AG08395 (cell line): Measurements from ENCODE around the gene DRC1.

Experiments
- DNase-seq: peaks from one replicate; pipeline ENCODE4 v3.0.0; 2012; ENCODE audit warnings: mixed read lengths, low spot score

The DRC1 gene

DNA sequence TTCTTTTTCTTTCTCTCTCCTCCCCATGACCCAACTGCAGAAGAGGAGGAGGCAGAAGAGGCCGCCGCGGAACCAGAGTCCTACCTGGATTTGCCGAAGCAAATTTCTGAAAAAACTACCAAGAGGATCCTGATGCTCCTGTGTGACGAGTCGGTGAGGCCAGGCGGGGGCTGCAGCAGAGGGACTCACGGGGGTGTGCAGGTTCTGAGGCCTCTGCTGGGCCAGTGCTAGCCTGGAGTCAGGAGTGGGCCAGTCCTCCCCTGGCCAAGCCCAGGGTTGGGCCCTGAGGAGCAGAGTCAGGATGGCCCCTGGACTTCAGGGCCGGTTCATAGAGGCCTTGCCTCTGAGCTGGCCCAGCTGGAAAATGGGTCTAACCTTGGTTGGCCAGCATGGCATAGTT lies 46.9 kb downstream of the DRC1 start:
- DNase-seq, result no peak

- no peak for DNase-seq
Measured at GRCh38 chr2:26449278-26450030, 47.7 kb downstream of the DRC1 start.

DNA sequence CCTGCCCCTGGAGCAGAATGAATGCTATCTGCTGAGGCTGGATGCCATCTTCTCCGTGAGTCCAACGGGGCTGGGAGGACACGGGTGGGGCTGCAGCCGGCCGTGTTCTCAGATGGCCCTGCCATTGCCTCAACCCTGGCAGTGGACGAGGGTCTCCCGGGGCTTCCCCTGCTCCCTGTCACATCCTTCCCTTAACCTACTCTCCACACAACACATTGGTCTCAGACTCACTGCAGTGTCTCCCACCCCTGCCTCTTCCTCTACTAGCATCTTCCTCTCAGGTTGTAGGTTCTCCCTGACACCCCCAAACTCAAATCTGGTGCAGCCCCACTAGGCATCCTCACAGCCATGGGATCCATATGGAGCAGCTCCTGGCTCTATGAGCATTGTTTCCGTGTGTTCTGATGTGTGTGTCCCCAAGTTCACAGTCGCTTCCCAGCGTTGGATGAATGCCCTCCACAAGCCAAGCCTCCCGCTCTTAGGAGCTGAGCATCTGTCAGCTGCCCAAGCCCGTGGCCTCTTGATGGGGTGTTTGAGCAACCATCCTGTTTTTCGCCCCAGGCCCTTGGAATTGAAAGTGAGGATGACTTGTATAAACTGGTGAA lies 48.4 kb downstream of the DRC1 start:
- DNase-seq, result no peak

- DNase-seq, result no peak
Measured at GRCh38 chr2:26451700-26452099, 50.0 kb downstream of the DRC1 start.

- no peak for DNase-seq
Measured at GRCh38 chr2:26453421-26454329, 52.0 kb downstream of the DRC1 start.

- no peak for DNase-seq
Measured at GRCh38 chr2:26454561-26455001, 52.9 kb downstream of the DRC1 start.

GRCh38 chr2:26455037-26455669 lies 53.4 kb downstream of the DRC1 start:
- no peak for DNase-seq

DNA sequence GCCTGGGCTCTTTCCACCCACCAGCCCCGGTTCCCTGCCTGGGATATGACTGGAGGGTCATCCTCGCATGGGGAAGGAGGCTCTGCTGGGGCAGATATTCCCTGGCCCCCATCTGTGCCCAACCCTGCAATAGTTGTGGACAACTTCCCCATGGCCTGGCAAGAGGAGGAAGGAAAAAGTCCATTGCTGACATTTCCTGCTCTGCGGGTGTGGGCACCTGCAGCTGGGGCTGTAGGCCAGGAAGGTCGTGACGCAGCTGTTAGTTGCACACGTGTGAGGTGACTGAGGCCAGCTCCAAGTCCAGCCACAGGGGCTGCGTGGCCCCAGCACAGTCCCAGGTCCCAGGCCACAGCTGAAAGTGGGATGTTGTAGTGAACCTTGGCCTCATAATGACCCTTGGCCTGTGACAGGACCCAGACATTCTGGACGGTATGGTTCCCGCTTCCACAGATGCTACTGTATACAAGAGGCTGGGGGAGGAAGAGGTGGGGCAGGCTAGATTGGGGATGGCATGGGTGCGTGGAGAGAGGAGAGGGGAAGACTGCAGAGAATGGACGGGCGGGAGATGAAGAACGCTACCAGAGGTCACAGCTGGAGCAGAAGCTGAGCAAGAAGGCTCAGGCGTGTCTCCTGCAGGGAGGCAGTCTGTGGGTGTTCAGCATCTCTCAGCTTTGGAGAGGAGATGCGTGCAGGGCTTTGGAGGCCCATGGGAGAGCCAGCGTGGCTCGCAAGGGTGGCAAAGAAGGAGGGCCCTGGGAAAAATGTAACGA lies 54.1 kb downstream of the DRC1 start:
- DNase-seq, result no peak

DNA sequence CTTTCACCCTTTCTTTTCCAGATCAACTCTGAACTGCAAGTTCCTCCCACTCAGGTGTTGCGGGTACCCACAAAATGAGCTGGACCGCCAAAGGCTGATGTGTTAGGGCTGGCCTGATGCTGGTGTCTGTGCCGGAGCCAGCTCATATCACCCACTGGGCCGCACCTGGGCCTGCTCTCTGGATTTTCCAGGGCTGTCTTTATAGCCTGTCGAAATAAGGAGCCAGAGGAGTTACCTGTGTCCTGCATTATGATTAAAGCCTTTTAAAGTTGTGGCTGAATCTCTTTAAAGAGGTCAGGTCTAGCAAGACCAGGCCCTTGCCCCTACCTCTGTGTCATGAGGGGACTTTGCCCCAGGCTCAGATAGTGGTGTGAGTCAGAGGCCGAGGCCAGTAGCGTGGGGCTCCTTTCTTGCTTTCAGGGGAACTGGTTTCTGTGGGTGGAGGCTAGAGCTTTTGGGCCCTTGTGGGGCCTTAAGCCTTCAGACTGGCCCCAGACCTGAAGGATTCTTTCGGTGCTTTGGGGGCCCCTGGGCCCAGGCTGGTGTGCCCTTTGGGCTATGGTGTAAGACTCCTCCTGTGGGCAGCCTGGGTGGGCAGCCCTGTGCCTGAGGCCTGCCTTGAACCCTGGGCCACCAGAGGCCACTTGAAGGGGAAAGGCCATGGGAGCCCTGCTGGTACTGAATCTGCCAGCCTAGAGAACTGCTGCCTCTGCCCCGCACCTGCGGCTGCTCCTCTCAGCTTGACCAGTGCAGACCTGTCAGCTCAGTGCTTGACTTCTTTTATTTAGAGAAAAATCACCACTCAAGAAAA lies 54.9 kb downstream of the DRC1 start:
- no peak for DNase-seq

DNA sequence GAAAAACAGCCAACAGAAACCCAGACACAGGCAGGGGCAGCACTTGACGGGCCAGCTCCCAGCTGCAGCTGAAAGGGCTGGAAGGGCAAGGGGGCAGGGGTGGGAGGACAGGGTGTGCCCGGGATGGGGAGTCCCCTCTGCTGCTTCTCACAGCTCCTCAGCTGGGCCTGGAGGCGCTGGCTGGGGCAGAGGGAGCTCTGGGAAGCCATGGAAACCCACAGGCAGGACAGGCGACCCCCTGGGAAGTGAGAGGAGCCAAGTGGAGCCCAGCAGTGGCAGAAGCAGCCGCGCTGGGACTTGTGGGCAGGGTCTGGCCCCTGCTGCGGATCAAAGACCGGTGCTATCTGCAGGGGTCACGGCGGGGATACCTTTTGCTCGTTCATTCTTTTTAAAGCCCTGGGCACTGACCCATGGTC lies 55.5 kb downstream of the DRC1 start:
- DNase-seq, result no peak

DNA sequence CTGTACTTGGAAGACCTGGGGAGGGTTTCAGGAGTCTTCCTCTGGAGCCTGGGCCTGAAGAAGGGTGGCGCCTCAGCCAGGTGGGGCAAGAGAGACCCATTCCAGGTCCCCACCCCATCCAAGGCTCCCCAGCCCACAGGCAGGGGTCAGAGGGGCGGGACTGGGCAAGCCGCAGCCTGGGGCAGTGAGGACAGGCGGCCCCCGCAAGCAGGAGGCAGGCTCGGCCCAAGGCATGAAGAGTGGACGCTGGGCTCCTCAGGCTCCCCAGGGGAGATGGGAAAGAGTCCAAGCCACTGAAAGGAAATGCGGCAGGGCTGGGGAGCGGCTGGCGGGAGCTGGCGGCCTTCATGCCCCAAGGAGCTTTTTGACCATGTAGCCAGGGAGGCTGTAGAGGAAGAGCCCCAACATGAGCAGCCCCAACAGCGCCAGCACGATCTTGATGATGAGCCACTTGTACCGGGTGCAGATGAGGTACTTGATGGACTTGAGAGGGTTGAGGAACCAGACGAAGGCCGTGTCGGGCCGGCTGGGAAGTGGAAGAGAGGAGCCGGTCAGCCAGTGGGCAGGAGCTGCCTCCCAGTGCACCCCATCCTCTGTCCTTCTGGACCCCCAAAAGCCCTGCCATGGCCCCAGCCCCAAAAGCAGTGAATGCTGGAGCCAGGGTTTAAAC lies 56.1 kb downstream of the DRC1 start:
- no peak for DNase-seq

- no peak for DNase-seq
Measured at GRCh38 chr2:26458365-26459042, 56.8 kb downstream of the DRC1 start.

- DNase-seq, result no peak
Measured at GRCh38 chr2:26459991-26460612, 58.4 kb downstream of the DRC1 start.

- DNase-seq, result no peak
Measured at GRCh38 chr2:26460613-26461031, 58.9 kb downstream of the DRC1 start.

DNA sequence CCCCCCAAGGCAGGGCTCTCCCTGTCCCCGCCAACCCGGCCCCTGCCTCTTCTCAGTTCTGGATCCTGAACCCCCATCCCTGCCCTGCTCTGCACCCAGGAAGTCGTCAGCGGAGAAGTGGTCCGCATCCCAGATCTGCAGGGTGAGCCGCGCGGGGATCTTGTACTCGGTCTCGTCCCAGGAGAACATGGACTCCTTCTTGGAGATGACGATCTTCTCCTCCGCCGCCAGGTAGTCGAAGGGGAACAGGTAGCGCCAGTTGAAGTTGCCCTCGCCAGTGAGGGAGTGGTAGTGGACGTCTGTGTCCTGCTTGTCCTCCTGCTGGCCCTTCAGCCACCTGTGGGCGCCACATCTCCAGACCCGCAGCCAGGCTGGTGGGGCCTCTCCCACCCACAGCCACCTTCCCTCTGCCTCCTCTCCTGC lies 59.9 kb downstream of the DRC1 start:
- no peak for DNase-seq

DNA sequence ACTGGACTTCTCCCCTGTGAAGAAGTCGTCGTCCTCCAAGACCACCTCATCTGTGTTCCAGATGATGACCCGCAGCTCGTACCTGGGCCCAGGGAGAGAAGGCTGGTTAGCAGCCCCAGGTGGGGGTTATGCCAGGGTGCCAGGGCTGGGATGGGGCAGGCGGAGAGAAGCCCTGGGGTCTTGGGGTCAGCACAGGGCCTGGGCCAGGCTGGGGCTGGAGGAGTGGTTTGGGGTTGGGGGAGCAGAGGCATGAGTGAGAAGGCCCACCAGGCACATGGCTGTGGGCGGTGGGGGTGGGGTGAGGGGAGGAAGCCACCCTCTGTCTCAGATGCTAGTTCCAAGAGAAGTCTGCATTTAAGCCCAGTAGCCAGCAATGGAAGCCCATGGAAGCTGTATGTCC lies 60.4 kb downstream of the DRC1 start:
- DNase-seq, result no peak

GRCh38 chr2:26462511-26463243 lies 61.0 kb downstream of the DRC1 start:
- peak; percentile 81 for DNase-seq
